Glutamatergic neuron (in vitro differentiated cells): ENCODE results near the gene SLC39A6. TPM values are rescaled to one million over a fixed set of nuclear protein-coding genes. Genes with fewer than 3 reads are reported as not detected.
"Not testable (repeated sequence)": the region's sequence is repeated elsewhere in the genome, so short reads cannot be mapped to it uniquely, and the experiment has no call there.

Source experiments
- DNase-seq: peaks from one replicate; pipeline ENCODE4 v3.0.0; 2022
- H3K27ac Mint-ChIP-seq: one replicate; pipeline ENCODE4 v1.8.0; 2020; ENCODE audit warnings: mild to moderate bottlenecking, mixed read lengths, inconsistent platforms; ENCODE audit not compliant: unreplicated experiment
- H3K27me3 Mint-ChIP-seq: one replicate; pipeline ENCODE4 v1.8.0; 2020; ENCODE audit warnings: mild to moderate bottlenecking, moderate library complexity, mixed read lengths, inconsistent platforms; ENCODE audit not compliant: unreplicated experiment
- H3K36me3 Mint-ChIP-seq: one replicate; pipeline ENCODE4 v1.8.0; 2020; ENCODE audit warnings: mild to moderate bottlenecking, mixed read lengths, inconsistent platforms; ENCODE audit not compliant: unreplicated experiment
- H3K4me1 Mint-ChIP-seq: one replicate; pipeline ENCODE4 v1.8.0; 2020; ENCODE audit warnings: mild to moderate bottlenecking, low read depth, mixed read lengths, inconsistent platforms; ENCODE audit not compliant: unreplicated experiment
- H3K4me3 Mint-ChIP-seq: one replicate; pipeline ENCODE4 v1.8.0; 2020; ENCODE audit warnings: mild to moderate bottlenecking, mixed read lengths, inconsistent platforms; ENCODE audit not compliant: unreplicated experiment
- H3K9me3 Mint-ChIP-seq: one replicate; pipeline ENCODE4 v1.8.0; 2020; ENCODE audit warnings: mild to moderate bottlenecking, moderate library complexity, mixed read lengths, inconsistent platforms; ENCODE audit not compliant: unreplicated experiment
- CTCF ChIP-seq: fragments of 200-600 bp; sonication (generic); IDR thresholded peaks from one replicate; pipeline ENCODE4 v1.5.0; 2021; ENCODE audit not compliant: partially characterized antibody, unreplicated experiment
- total RNA-seq: library from RNA; stranded (reverse); fragmentation: NEBNext Ultra II Directional; extraction: Animal tissue kit (Norgen Biotek cat#: 25700); gene quantifications from one replicate; pipeline ENCODE4 v1.2.1, GENCODE V29; 2021; ENCODE audit not compliant: unreplicated experiment

Gene SLC39A6
- total RNA-seq, 1 donor from 2014 or later = 113 TPM

- DNase-seq = peak; percentile 100
- Mint-ChIP-seq H3K9me3 (peaks cover 2% of the 10 kb centered on the region), H3K4me3 (peak within 1 kb of the TSS; percentile 95), H3K27ac (peak within 1 kb of the TSS; percentile 80), H3K36me3 (no peaks in the 10 kb centered on the region), H3K4me1 (peaks cover 17% of the 10 kb centered on the region), H3K27me3 (no peaks in the 10 kb centered on the region)
- no peak for TF ChIP-seq CTCF
These were observed 61.8 kb downstream of the SLC39A6 start, which contains the start of gene RPRD1A for GRCh38 chr18:36067055-36067957. RPRD1A (minus strand) TSS chr18:36067559; CDS start chr18:36067404, 155 bp downstream.

- Mint-ChIP-seq H3K27ac (peak overlapping the region; percentile 80), H3K4me1 (peaks cover 17% of the 10 kb centered on the region), H3K36me3 (no peaks in the 10 kb centered on the region), H3K27me3 (no peaks in the 10 kb centered on the region), H3K4me3 (peak overlapping the region; percentile 95), H3K9me3 (peaks cover 2% of the 10 kb centered on the region)
- no peak for DNase-seq
- no peak for TF ChIP-seq CTCF
These were observed 62.5 kb downstream of the SLC39A6 start for GRCh38 chr18:36066686-36067054.

GRCh38 chr18:36066001-36066400, 63.1 kb downstream of the SLC39A6 start:
- no peak for TF ChIP-seq CTCF
- Mint-ChIP-seq H3K4me3 (peak overlapping the region; percentile 95), H3K9me3 (peaks cover 2% of the 10 kb centered on the region), H3K27ac (no peak overlapping the region), H3K36me3 (no peaks in the 10 kb centered on the region), H3K4me1 (peaks cover 17% of the 10 kb centered on the region), H3K27me3 (no peaks in the 10 kb centered on the region)
- DNase-seq = no peak

- H3K36me3 Mint-ChIP-seq, H3K27me3 Mint-ChIP-seq, H3K9me3 Mint-ChIP-seq, DNase-seq: not testable (repeated sequence)
- peak overlapping the region; percentile 54 for H3K4me3 Mint-ChIP-seq
- H3K27ac Mint-ChIP-seq = peak overlapping the region; percentile 65
- H3K4me1 Mint-ChIP-seq = peaks cover 17% of the 10 kb centered on the region
These were observed 64.4 kb downstream of the SLC39A6 start for GRCh38 chr18:36064809-36065079.

GRCh38 chr18:36064027-36064808, 64.9 kb downstream of the SLC39A6 start:
- H3K27ac Mint-ChIP-seq = peak overlapping the region; percentile 65
- peak overlapping the region; percentile 54 for H3K4me3 Mint-ChIP-seq
- DNase-seq = no peak

More at GRCh38 chr18:36064027-36064808, 64.9 kb downstream of the SLC39A6 start:
- Mint-ChIP-seq H3K9me3 (peaks cover 2% of the 10 kb centered on the region), H3K36me3 (no peaks in the 10 kb centered on the region), H3K27me3 (no peaks in the 10 kb centered on the region), H3K4me1 (peaks cover 17% of the 10 kb centered on the region)
- TF ChIP-seq CTCF = no peak
